CD4-positive, alpha-beta T cell treated with Interleukin-4 for 1 hour (primary cell): ENCODE results near the gene FREM1.

Experiments used
- DNase-seq, 2 donors: peaks; one replicate each; pipeline ENCODE4 v3.0.0-alpha.2; 2020 to 2022

Gene FREM1

DNA sequence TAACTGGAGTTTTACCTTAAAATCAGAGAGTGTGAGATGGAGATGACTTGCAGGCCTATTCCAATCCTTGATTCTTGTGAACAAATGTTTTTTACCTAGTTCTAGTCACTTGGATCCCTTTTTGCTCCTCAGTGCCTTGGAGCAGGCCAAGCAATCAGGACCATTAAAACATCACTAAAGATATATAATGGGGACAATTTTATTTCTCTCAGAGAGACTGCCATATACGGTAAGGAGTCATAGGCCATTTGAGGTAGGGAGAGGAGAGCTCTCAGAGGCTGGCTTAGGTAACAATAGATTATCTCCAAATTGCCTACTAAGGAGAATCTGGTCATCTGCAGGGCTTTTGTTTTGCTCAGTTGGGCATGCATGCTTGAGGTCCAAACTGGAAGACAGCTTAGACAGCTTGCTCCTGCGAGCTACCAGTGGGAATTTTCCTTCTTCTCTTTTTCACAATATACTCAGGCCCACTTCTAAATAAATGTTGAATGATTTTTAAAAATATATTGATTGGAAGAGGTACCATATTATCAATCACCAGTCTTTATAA, 44.0 kb downstream of the FREM1 start:
- DNase-seq: no peak

DNA sequence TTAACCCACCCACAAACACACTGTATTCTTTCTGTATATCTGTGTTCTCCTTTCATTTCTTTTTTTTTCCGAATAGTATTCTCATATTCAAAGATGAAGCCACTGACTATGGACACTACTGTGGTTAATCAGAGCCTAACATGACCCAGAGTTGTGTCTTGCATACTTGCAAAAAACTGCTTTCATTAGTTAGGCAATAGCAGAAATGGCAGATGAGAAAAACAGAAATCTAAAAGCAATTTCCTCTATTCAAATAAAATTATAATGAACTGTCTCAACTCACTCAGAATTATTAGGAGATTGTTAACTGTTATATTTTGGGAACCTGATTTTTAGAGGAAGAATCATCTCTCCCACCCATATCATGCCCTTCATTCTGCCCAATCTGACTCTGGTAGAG, 45.9 kb downstream of the FREM1 start:
- no peak for DNase-seq

DNA sequence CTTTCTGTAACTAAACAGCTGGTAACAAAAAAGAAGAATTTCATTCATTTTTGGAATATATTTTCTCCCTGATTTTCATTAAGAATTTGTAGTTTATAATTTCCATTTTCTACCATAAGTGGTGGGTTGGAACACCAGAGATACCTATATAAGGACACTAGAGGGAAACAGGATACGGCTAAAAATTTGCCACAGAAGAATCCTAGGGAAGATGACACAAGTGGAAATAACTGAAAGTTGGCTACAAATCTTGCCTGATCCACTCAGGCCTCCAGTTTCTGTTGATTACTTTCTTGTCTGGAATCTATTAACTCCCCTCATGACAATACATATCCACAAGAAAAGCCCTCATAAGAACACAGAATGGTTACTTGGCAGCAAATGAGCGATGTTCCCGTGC, 46.8 kb downstream of the FREM1 start:
- DNase-seq: no peak

DNA sequence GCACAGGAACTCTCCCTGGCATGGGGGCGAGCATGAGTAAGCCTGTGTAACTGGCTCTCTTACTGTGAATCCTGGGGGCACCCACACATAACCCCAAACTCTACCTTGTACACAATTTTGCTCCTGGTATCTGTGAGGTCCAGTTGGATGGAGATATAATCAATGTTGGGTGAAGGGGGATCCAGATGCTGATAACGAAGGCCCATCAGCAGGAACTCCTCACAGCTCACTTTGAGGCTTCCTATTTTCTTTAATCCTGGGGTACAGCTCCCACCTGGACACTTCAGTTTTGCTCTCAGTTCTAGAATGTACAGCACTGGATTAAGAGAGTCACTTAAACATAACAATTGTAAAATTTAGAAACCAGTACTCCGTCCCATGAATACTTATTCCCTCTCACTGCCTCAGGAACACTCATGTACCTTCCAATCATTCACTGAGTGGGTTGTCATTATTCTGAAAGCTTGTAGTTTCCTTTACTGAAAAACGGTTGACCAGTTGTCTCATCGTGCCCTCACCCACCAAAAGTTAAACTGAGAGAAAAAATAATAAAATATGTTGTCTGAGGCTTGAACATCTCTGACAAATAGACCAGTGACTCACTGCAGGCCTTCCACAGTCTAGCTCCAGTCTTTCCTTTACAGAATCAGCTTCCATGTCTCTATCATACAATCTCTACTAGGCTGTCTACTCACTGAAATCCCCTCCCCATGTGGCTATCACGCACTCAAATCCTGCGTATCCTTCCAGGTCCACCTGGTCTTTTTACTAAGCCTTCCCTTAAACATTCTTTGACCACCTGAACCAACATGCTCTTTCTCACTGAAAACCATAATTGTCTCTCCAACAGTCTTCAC, 52.6 kb downstream of the FREM1 start:
- DNase-seq: no peak

GRCh38 chr9:14849851-14850250, 60.4 kb downstream of the FREM1 start:
- no peak for DNase-seq

- DNase-seq: no peak
Measured at GRCh38 chr9:14849296-14849695, 60.9 kb downstream of the FREM1 start.

GRCh38 chr9:14846871-14847311, 63.3 kb downstream of the FREM1 start:
- DNase-seq: peak in 1 of 2 donors; percentile 28

GRCh38 chr9:14843163-14843562, 67.1 kb downstream of the FREM1 start:
- no peak for DNase-seq

DNA sequence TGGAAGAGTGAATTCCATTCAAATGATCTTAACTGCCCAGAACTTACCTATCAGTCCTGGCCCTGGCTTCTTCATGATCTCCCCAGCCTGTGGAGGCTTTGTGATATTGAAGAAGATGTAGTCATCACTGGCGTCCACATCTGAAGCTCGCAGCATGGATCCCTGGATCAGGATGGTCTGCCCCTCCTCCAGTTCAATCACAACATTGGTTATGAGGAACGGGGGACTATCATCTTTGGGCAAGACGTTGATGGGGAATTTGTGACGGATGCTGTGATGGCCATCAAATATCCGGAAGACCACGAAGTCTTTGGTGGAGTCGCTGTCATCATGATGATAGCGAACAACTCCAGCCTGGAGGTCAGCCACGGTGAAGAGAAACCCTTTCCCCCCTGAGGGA, 68.0 kb downstream of the FREM1 start:
- DNase-seq: no peak

GRCh38 chr9:14838701-14839100, 71.5 kb downstream of the FREM1 start:
- no peak for DNase-seq

DNA sequence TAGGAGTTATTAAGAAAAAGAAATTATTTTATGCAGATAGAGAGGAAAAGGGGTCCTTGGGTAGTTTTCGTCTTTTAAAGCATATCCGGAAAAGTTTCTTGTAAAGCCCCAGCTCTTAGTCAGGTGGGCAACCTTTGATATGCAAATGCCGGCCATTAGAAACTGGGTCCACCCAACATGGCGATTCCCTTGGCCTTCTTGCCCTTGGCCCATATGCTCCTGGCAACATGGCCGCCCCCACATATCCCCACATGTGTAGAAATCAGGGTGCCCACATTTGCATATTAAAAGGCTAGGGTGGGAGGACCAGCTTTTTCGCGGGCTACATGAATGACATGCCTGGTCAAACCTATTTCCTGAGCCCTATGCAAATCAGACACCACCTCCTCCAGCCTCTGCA, 73.3 kb downstream of the FREM1 start:
- DNase-seq: no peak

GRCh38 chr9:14831661-14832060, 78.6 kb downstream of the FREM1 start:
- DNase-seq: no peak

- DNase-seq: no peak
Measured at GRCh38 chr9:14831074-14831473, 79.2 kb downstream of the FREM1 start.

DNA sequence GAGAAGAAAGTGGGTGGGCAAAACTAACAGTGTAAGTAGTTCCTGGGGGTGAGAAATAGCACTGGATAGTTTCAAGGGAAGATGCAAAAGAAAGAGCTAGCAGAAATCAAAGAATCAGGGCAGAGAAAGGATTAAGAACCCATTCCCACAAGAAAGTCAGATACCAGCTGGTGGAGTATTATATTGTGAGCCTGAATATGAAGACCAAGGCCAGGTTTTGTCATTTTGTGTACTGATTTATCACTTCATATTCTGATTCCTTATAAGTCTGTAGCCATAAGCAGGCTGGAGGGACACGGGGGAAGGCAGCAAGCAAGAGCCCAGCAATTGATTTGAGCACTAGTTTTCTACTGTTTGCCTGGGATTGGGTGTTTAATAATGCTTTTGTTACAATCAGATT, 80.2 kb downstream of the FREM1 start:
- no peak for DNase-seq

GRCh38 chr9:14829204-14829603, 81.0 kb downstream of the FREM1 start:
- DNase-seq: no peak

DNA sequence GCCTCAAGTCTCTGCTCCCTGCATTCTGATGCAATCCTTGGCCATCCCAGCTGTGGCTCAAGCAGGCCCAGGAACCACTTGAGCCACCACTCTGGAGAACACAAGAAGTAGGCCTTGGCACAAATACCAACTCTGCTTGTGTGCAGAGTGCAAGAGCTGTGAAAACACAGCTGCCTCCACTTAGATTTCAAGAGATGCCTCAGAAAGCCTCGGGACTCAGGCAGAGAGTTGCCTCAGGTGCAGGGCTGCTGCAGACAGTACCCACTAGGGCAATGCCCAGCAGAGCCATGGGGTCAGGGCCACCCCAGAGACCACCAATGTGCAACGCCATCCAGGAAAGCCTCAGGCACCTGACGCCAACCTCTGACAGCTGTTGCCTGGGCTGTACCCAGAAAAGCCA, 82.4 kb downstream of the FREM1 start:
- no peak for DNase-seq

GRCh38 chr9:14824481-14824880, 85.7 kb downstream of the FREM1 start:
- DNase-seq: no peak

- DNase-seq: no peak
Measured at GRCh38 chr9:14823800-14824199, 86.4 kb downstream of the FREM1 start.

GRCh38 chr9:14822666-14823065, 87.6 kb downstream of the FREM1 start:
- DNase-seq: no peak

- DNase-seq: no peak
Measured at GRCh38 chr9:14819183-14819582, 91.0 kb downstream of the FREM1 start.

DNA sequence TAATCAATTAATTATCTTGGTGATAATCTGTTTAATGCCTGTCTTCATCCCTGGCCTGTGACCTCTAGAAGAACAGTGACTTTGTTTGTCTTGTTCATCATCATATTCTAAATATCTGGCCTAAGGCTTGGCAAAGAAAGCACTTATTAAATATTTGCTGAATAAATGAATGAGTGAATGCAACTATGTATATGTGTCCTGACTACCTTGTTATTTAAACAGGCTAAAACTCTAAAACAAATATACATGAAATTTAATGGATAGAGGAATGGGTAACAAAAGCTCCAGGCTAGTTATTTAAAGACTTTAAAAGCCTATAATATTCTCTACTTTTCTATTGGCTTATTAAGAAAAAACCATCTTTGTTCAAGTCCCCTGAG, 96.0 kb downstream of the FREM1 start:
- no peak for DNase-seq

GRCh38 chr9:14813336-14814248, 96.6 kb downstream of the FREM1 start:
- DNase-seq: no peak

GRCh38 chr9:14812806-14813205, 97.4 kb downstream of the FREM1 start:
- no peak for DNase-seq

GRCh38 chr9:14811844-14812243, 98.4 kb downstream of the FREM1 start:
- no peak for DNase-seq
